ENCODE results near the gene SDSL.

GRCh38 chr12:113382206-113382605, 40.0 kb upstream of the SDSL start:
- no peak for TF ChIP-seq POLR2A (IDR thresholded peaks at IDR 0.05)
- no peak for TF ChIP-seq CTCF (IDR thresholded peaks at IDR 0.05)

All from Peyer's patch (tissue), 4 donors.